ENCODE results near the gene SRRM1.
"Not testable (repeated sequence)": the region's sequence is repeated elsewhere in the genome, so short reads cannot be mapped to it uniquely, and the experiment has no call there.

Gene SRRM1

GRCh38 chr1:24696041-24696755 is 53.1 kb downstream of the SRRM1 start:
- no peak for DNase-seq (ENCODE audit: low read depth)

DNA sequence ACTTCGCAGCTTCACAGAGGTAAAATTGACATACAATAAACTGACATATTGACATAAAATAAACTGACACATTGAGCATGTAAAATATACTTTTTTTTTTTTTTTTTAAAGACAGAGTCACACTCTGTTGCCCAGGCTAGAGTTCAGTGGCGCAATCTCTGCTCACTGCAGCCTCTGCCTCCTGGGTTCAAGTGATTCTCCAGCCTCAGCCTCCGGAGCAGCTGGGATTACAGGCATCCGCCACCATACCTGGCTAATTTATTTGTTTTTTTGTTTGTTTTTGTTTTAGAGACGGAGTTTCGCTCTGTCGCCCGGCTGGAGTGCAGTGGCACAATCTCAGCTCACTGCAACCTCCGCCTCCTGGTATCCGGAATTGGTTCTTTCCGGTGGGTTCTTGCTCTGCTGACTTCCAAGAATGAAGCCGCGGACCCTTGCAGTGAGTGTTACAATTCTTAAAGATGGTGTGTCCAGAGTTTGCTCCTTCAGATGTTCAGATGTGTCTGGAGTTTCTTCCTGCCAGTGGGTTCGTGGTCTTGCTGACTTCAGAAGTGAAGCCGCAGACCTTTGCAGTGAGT is 53.7 kb downstream of the SRRM1 start:
- no peak for DNase-seq (ENCODE audit: low read depth)

GRCh38 chr1:24697453-24698001 is 54.4 kb downstream of the SRRM1 start:
- not testable (repeated sequence) for DNase-seq (ENCODE audit: low read depth)

GRCh38 chr1:24698326-24698725 is 55.2 kb downstream of the SRRM1 start:
- DNase-seq (ENCODE audit: low read depth): not testable (repeated sequence)

DNA sequence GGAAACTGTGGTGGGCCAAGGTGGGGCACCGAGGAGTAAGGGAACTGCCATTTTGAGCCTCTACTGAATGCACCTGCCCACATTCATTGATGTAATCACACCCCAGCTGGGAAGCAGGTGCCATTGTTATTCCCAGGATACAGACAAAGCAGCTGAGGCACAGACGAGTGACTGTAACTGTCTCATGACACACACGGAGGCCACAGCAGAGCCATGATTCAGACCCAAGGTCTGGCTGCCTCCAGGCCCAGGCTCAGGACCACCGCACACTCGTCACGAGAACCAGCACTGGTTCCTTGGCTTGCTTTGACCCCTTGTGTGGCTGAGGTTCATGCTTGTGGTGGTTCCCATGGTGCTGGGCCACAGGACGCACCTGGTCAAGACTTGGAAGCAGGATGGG is 56.5 kb downstream of the SRRM1 start:
- DNase-seq (ENCODE audit: low read depth): no peak

DNA sequence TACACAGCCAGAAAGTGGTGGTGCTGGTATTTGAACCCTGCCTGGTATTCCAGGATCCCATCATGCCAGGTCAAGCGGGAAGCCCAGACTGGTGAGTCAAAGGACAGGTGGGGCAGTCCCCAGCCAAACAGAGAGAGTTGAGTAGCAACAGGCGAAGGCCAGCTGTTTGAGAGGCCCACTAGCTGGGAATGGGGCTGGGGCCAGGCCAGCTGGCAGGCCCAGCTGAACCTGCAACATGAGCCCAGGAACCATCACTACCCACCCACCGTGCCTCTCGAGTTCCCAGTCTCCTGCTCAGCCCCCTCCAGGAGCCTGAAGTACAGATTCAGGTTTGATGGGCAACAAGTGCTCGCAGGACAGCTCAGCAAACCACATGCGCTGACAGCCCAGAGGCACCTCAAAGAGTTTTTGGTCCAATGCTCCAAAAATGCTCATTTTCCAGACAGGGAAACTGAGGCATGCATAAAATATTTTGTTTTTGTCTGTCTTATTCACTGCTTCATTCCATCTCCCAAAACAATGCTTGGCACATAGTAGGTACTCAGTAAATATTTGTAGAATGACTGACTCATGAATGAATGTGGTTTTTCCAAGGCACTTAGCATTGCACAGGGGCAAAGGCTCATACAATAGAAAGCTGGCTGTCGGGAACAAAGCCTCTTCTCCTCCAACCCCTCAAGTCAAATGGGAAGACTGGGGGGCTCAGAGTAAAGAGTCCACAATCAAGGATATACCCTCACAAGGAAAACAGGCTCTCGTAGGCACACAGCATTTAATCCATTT is 59.6 kb downstream of the SRRM1 start:
- DNase-seq (ENCODE audit: low read depth): no peak

DNA sequence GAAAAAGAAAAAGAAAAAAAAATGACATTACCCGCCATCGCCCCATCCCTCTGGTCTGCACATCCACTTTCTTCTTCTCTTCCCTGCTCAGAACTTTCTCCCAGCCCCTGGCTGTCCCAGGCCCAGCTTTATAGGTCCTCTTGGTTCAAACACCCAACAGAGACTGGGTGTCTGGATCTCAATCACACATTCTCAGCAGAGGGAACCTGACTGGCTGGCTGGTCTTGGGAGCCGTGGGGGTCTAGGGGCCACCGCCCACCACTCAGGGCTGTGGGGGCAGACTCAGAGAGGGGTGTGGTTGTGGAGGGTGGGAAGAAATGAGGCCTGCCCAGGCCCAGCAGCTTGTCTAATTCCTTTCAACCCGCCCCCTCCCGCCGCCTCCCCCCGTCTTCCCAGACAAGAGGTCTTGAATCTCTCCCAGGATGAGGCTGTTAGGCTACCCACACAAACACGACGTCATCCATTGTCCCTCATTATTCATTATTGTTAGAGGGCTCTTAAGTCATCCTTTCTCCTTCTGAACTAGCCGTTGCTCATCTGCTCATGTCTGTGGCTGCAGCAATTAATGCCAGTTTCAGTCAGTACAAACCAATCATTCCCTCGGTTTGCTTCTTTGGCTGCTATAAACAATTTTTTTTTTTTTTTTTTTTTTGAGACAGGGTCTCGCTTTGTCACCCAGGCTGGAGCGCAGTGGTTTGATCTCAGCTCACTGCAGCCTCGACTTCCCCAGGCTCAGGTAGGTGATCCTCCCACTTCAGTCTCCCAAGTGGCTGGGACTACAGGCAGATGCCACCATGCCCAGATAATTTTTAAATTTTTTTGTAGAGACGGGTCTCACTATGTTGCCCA is 61.5 kb downstream of the SRRM1 start:
- DNase-seq (ENCODE audit: low read depth): no peak

- no peak for DNase-seq (ENCODE audit: low read depth)
Observed at GRCh38 chr1:24705260-24706073, 62.4 kb downstream of the SRRM1 start.

DNA sequence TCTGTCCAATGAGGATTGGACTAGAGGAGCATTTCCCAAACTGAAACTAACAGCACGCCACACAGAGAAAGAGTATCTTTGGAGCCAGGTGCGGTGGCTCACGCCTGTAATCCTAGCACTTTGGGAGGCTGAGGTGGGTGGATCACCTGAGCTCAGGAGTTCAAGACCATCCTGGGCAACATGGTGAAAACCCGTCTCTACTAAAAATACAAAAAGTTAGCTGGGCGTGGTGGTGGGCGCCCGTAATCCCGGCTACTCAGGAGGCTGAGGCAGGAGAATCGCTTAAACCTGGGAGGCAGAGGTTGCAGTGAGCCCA is 62.9 kb downstream of the SRRM1 start:
- DNase-seq (ENCODE audit: low read depth): not testable (repeated sequence)

- DNase-seq (ENCODE audit: low read depth): no peak
Observed at GRCh38 chr1:24707687-24708086, 64.6 kb downstream of the SRRM1 start.

GRCh38 chr1:24708938-24709337 is 65.8 kb downstream of the SRRM1 start:
- no peak for DNase-seq (ENCODE audit: low read depth)

DNA sequence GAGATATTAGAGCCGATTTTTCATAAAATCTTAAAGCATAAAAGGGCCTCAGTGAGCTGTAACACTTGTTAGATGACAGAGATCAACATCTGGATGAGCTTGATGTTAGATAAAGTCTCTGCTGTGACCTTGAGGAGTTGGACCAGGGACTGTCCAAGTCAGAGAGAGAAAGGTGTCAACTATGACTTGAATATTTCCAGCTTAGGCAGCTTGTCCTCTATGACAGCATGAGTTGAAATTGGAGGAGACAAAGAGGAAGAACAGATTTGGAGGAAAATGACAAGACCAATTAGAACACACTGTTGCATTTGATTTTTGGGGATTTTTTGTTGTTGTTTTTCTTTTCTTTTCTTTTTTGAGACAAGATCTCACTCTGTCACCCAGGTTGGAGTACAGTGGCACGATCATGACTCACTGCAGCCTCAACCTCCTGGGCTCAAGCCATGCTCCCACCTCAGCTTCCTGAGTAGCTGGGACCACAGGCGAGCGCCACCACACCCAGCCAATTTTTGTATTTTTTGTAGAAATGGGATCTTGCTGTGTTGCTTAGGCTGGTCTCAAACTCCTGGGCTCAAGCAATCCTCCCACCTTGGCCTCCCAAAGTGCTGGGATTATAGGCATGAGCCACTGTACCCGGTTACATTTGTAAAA is 66.8 kb downstream of the SRRM1 start:
- DNase-seq (ENCODE audit: low read depth): no peak

- DNase-seq (ENCODE audit: low read depth): no peak
Observed at GRCh38 chr1:24711329-24711728, 68.2 kb downstream of the SRRM1 start.

DNA sequence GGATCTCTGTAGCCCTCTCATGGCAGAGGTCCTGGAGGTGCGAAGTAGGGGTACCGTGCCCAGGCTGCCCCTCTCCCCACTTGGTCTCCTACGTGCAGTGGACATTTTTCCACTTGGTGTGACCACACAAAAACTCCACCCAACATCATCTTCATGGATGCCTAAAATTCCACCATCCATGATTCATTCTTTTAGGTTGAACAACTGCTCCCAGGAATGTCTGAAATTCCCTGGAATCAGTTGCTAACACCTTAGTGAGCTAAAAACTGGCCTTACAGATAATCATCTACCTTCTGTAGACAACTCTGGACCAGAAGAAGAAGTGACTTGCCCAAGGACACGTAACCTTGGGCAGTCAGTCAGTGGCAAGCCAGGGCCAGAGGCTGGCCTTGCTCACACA is 70.1 kb downstream of the SRRM1 start:
- DNase-seq (ENCODE audit: low read depth): peak; percentile 82

- DNase-seq (ENCODE audit: low read depth): no peak
Observed at GRCh38 chr1:24713736-24714135, 70.6 kb downstream of the SRRM1 start.

- no peak for DNase-seq (ENCODE audit: low read depth)
Observed at GRCh38 chr1:24714859-24715520, 71.9 kb downstream of the SRRM1 start.

- no peak for DNase-seq (ENCODE audit: low read depth)
Observed at GRCh38 chr1:24715658-24716057, 72.6 kb downstream of the SRRM1 start.

DNA sequence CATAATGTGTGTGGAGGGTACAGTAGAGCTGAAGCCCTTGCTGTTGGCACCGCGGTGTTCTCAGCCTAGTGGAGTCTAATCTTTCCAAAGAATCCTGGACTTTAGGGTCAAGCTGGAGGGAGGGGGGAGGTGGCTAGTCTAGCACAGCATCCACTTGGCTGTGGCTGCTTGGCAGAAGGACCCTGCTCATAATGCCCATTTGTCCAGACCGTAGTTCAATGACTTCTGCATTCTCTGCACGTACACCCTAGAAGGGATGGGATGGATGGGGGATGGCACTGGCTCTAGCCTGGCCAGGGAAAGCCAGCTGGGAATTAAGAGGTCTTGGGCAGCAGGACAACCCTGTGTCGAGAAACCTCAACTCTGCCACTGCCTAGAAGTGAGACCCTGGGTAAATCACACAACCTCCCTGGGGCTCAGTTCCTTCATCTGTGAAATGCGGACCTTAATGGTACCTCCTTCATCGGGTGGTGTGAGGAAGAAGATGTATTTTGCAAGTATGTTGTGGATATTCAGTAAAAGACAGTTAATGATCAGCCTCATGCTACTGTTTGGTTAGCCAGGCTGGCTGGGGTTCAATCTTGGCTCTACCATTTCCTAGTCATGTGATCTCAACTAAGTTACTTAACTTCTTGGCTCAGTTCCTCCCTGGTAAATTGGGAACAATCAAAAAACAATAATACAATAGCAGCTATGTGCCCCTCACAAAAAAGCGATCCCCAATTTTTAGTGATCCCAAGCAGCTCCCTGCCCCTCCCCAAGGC is 75.0 kb downstream of the SRRM1 start:
- DNase-seq (ENCODE audit: low read depth): no peak

DNA sequence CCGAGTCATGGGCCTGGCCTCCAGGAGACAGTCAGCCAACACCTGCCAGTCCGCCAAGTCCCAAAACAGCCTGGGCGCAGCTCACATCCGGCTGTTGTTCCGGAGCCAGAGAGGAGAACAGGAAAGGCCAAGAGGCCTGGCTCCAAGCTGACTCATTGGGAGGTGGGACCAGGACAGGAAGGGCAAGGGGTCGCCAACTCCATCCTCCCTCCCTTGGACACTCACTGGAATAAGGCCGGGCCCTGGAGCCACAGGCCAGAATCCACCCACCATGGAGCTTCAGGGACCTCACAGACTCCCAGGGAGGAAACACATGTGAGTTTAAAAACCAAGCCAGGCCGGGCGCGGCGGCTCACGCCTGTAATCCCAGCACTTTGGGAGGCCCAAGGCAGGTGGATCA is 77.0 kb downstream of the SRRM1 start:
- no peak for DNase-seq (ENCODE audit: low read depth)

Measured in HS-27A (cell line).